Ishikawa (cell line): ENCODE results near the gene FYTTD1.

ENCODE experiments used
- CEBPB ChIP-seq: IDR thresholded peaks from 2 replicates; pipeline ENCODE4 v1.6.1; 2012
- CREB1 ChIP-seq: IDR thresholded peaks from 2 replicates; pipeline ENCODE4 v1.6.1; 2012; ENCODE audit warnings: low read depth
- EGR1 ChIP-seq: IDR thresholded peaks from 2 replicates; pipeline ENCODE4 v1.6.1; 2012
- EP300 ChIP-seq: IDR thresholded peaks from 2 replicates; pipeline ENCODE4 v1.6.1; 2012; ENCODE audit warnings: borderline replicate concordance
- FOXM1 ChIP-seq: IDR thresholded peaks from 2 replicates; pipeline ENCODE4 v1.6.1; 2012; ENCODE audit warnings: low read depth, borderline replicate concordance
- MAX ChIP-seq: IDR thresholded peaks from 2 replicates; pipeline ENCODE4 v1.6.1; 2012
- NFIC ChIP-seq: IDR thresholded peaks from 2 replicates; pipeline ENCODE4 v1.6.1; 2012
- RAD21 ChIP-seq: IDR thresholded peaks from 2 replicates; pipeline ENCODE4 v1.6.1; 2012; ENCODE audit warnings: low read depth
- REST ChIP-seq: IDR thresholded peaks from 2 replicates; pipeline ENCODE4 v1.6.1; 2012; ENCODE audit warnings: low read depth, mild to moderate bottlenecking
- TAF1 ChIP-seq: IDR thresholded peaks from 2 replicates; pipeline ENCODE4 v1.6.1; 2012; ENCODE audit warnings: low read depth, mild to moderate bottlenecking
- TCF12 ChIP-seq: IDR thresholded peaks from 2 replicates; pipeline ENCODE4 v1.6.1; 2012; ENCODE audit warnings: low read depth
- TEAD4 ChIP-seq: IDR thresholded peaks from 2 replicates; pipeline ENCODE4 v1.6.1; 2012
- USF1 ChIP-seq: IDR thresholded peaks from 2 replicates; pipeline ENCODE4 v1.6.1; 2012
- YY1 ChIP-seq: IDR thresholded peaks from 2 replicates; pipeline ENCODE4 v1.6.1; 2012; ENCODE audit warnings: low read depth
- ZBTB7A ChIP-seq: IDR thresholded peaks from 2 replicates; pipeline ENCODE4 v1.6.1; 2012; ENCODE audit warnings: low read depth

Gene FYTTD1

GRCh38 chr3:197791892-197792647 is 42.4 kb downstream of the FYTTD1 start:
- TF ChIP-seq REST, result no peak
- TF ChIP-seq RAD21, result no peak
- no peak for TF ChIP-seq ZBTB7A
- no peak for TF ChIP-seq MAX
- no peak for TF ChIP-seq TCF12
- TF ChIP-seq TAF1, result no peak
- no peak for TF ChIP-seq FOXM1
- TF ChIP-seq CEBPB, result no peak
- no peak for TF ChIP-seq YY1

GRCh38 chr3:197793247-197793646 is 43.6 kb downstream of the FYTTD1 start:
- TF ChIP-seq CEBPB, result no peak
- TF ChIP-seq EP300, result no peak
- TF ChIP-seq TCF12, result no peak
- no peak for TF ChIP-seq ZBTB7A
- no peak for TF ChIP-seq TEAD4
- TF ChIP-seq EGR1, result no peak
- no peak for TF ChIP-seq TAF1
- no peak for TF ChIP-seq FOXM1
- TF ChIP-seq CREB1, result no peak
- no peak for TF ChIP-seq YY1
- TF ChIP-seq USF1, result no peak
- no peak for TF ChIP-seq RAD21
- TF ChIP-seq NFIC, result no peak
- no peak for TF ChIP-seq REST
- TF ChIP-seq MAX, result no peak

GRCh38 chr3:197794115-197794514 is 44.4 kb downstream of the FYTTD1 start:
- TF ChIP-seq FOXM1, result no peak
- TF ChIP-seq TAF1, result no peak
- no peak for TF ChIP-seq EP300
- TF ChIP-seq NFIC, result no peak
- TF ChIP-seq ZBTB7A, result no peak
- no peak for TF ChIP-seq RAD21
- TF ChIP-seq CREB1, result no peak
- no peak for TF ChIP-seq USF1
- TF ChIP-seq YY1, result no peak
- no peak for TF ChIP-seq TCF12
- TF ChIP-seq MAX, result no peak
- TF ChIP-seq EGR1, result no peak

- TF ChIP-seq MAX (no peak), REST (no peak), TCF12 (no peak), EGR1 (no peak), FOXM1 (no peak), TAF1 (no peak), NFIC (no peak), ZBTB7A (no peak), EP300 (no peak), CEBPB (no peak), TEAD4 (no peak), YY1 (no peak), CREB1 (no peak)
These were observed 45.5 kb downstream of the FYTTD1 start for GRCh38 chr3:197795200-197795599.
